ENCODE results near the gene MED16.

Gene MED16

GRCh38 chr19:938233-938923 lies 45.4 kb upstream of the MED16 start:
- no peak for TF ChIP-seq CTCF (IDR thresholded peaks at IDR 0.05; ENCODE audit: insufficient read depth, low read depth, low read length, missing control alignments)
- H3K4me3 ChIP-seq (ENCODE audit: low read length) = no peak overlapping the region

GRCh38 chr19:937259-937694 lies 44.3 kb upstream of the MED16 start:
- no peak for TF ChIP-seq CTCF (IDR thresholded peaks at IDR 0.05; ENCODE audit: insufficient read depth, low read depth, low read length, missing control alignments)
- no peak for DNase-seq (ENCODE audit: low read depth)

More at GRCh38 chr19:938233-938923, 45.4 kb upstream of the MED16 start:
- DNase-seq (ENCODE audit: low read depth) = no peak

GRCh38 chr19:936175-936546 lies 43.2 kb upstream of the MED16 start:
- TF ChIP-seq CTCF (IDR thresholded peaks at IDR 0.05; ENCODE audit: insufficient read depth, low read depth, low read length, missing control alignments) = no peak
- DNase-seq (ENCODE audit: low read depth) = no peak
- no peak overlapping the region for H3K4me3 ChIP-seq (ENCODE audit: low read length)

More at GRCh38 chr19:937259-937694, 44.3 kb upstream of the MED16 start:
- no peak overlapping the region for H3K4me3 ChIP-seq (ENCODE audit: low read length)

- DNase-seq (ENCODE audit: low read depth) = no peak
- TF ChIP-seq CTCF (IDR thresholded peaks at IDR 0.05; ENCODE audit: insufficient read depth, low read depth, low read length, missing control alignments) = no peak
- H3K4me3 ChIP-seq (ENCODE audit: low read length) = no peak overlapping the region
Observed at GRCh38 chr19:934865-935479, 42.0 kb upstream of the MED16 start.

- no peak for DNase-seq (ENCODE audit: low read depth)
- TF ChIP-seq CTCF (IDR thresholded peaks at IDR 0.05; ENCODE audit: insufficient read depth, low read depth, low read length, missing control alignments) = no peak
- no peak overlapping the region for H3K4me3 ChIP-seq (ENCODE audit: low read length)
Observed at GRCh38 chr19:934197-934840, 41.3 kb upstream of the MED16 start.

GRCh38 chr19:933553-933882 lies 40.5 kb upstream of the MED16 start:
- TF ChIP-seq CTCF (IDR thresholded peaks at IDR 0.05; ENCODE audit: insufficient read depth, low read depth, low read length, missing control alignments) = no peak
- no peak overlapping the region for H3K4me3 ChIP-seq (ENCODE audit: low read length)
- no peak for DNase-seq (ENCODE audit: low read depth)

Measured in epithelial cell of esophagus (primary cell).